GM18873 (cell line): ENCODE measurements around the gene OSBPL6.
A peak's percentile ranks its signal among the peaks of the same experiment; 100 is the strongest.
"Not testable (repeated sequence)": the region's sequence is repeated elsewhere in the genome, so short reads cannot be mapped to it uniquely, and the experiment has no call there.

Source experiments
- ATAC-seq: cut with Tn5 transposase; IDR thresholded peaks from one replicate; pipeline ENCODE4 v1.9.1; 2021; ENCODE audit warnings: mild to moderate bottlenecking, moderate library complexity, moderate number of reproducible peaks; ENCODE audit not compliant: unreplicated experiment, low FRiP score

Gene OSBPL6

DNA sequence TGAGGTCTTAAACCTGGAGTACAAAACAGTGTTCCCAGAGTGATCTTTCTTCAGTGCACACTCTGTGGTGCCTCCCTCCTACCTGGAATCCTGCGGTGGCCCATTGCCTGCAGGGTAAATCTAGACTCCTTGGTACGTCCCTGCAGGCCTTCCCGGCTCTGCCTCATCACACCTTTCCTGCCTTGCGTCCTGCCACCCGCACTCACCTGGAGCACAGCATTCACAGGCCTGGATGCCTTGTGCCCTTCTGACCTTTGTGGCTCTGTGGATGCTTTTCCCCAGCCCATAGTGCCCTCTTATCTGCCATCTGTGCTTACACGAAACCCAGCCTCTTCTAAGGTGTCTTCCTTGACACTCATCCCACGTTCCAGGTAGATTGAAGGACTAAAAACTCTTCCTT, 194.0 kb downstream of the OSBPL6 start:
- ATAC-seq: no peak

DNA sequence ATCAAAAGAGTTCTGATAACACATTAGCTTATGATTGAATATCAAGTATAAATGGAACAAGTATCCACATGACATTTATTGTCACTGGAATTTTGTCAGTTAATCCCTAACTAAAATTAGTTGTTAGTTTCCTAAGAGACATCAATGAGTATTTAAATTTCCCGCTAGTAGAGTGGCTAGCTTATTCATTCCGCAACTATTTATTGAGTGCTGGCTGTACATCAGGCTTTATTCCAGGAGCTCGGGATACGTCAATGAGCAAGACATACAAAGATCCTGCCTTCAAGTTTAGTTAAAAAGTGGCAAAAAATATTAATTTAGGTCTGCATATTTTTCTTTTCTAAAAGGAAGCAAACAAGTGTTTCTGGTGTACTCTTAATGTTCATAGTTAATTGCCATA, 197.4 kb downstream of the OSBPL6 start:
- no peak for ATAC-seq

- no peak for ATAC-seq
Observed at GRCh38 chr2:178392215-178392614, 197.9 kb downstream of the OSBPL6 start.

DNA sequence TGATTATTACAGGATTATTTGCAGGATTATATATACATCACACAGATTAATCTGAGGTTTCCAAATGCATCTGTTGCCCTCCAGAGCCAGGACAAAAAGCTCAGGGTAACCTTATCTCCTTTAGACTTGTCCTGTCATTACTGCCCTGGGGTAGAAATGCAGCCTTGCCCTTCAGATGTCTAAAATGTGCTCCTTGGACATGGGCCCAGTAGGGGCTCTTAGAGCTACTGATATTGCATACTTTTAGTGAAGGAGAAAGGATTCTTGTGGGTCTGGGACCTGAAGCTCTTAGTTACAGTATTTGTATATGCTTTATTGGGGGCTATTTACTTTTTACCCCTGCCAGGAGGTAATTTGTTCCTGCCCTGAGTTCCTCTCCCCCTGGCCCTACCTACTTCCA, 200.5 kb downstream of the OSBPL6 start:
- no peak for ATAC-seq

GRCh38 chr2:178395295-178395694, 201.0 kb downstream of the OSBPL6 start:
- ATAC-seq: no peak

- ATAC-seq: no peak
Observed at GRCh38 chr2:178395941-178396570, 201.7 kb downstream of the OSBPL6 start.

DNA sequence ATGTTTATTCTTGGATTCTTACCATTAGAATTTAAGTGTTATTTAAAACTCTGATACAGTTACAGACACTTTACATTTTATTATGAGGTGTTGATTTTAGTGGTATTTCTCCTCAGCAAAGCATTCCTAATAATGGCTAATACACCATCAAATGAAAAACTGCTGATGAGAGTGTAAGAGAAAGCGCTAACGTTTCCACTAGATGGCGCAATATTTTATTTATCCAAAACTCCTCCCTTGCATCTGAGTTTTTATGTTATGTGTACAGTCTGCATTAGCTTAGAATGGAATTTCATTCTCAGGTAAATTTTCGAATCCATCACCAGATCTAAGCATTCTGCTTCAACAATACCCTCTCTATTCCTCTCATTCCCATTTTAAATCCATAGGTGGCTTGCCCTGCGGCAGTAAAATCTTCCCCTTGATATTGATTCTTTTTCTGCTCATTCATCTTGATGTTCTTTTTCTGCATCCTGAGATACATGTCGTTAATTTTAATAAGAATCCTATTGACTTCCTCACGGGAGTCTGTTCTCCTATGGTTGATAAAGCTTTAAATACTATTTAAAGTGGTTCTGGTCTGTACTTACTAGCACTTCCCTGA, 202.8 kb downstream of the OSBPL6 start:
- ATAC-seq: peak; percentile 88

DNA sequence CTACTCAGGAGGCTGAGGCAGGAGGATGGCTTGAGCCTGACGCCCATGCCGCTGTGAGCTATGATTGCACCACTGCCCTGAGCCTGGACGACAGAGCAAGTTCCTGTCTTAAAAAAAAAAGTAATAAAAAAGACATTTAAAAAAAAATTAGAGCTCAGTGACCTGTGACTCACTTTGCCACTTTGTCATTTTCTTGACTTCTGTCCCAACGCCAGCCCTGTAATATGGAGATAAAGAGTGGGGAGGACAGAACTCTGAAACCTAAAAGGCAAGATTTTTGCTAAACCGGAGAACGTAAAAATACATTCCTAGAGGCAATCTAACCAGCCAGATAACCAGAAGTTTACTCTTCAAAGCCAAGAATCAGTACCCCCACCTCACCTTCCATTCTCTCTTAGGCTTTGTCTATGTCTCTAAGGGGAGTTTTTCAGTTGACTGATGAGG, 207.7 kb downstream of the OSBPL6 start:
- ATAC-seq: no peak

GRCh38 chr2:178403671-178404306, 209.5 kb downstream of the OSBPL6 start:
- peak; percentile 38 for ATAC-seq

DNA sequence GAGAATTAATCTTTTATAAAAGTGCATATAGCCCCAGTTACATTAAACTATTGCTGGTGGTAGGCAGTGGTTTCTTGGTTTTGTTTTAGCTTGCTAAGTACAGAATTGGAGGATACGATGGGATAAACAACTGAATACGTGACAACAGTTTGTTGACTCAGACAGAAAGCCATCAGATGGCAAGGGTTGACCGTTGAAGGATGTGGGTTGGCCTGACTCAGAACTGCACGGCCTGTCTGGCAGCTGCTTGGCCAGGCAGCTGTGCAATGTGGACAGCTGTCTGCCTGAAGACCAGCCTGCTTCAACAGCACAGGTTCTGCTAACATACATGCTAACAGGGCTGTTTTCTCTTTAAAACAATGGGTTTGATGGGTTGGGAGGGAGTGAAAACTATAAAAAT, 210.1 kb downstream of the OSBPL6 start:
- ATAC-seq: peak; percentile 99

DNA sequence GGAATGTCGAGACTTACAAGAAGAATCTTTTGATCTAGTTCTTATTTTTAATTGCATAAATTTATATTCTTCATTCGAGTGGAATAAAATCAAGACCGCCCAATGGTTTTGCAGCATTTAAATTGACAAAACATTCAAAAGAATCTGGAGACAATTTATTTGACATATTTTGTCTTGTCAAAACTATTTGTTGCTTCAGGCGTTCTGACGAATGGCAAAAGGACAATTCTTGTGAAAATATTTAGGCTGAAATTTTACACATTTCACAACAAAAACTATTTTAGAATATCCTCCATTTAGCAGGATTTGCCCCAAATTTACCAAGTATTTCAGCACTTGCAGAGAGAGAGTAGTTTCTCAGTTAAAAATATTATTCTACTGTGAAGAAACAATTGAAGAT, 214.9 kb downstream of the OSBPL6 start:
- no peak for ATAC-seq

- no peak for ATAC-seq
Observed at GRCh38 chr2:178412047-178412446, 217.7 kb downstream of the OSBPL6 start.

- not testable (repeated sequence) for ATAC-seq
Observed at GRCh38 chr2:178412453-178412852, 218.1 kb downstream of the OSBPL6 start.

DNA sequence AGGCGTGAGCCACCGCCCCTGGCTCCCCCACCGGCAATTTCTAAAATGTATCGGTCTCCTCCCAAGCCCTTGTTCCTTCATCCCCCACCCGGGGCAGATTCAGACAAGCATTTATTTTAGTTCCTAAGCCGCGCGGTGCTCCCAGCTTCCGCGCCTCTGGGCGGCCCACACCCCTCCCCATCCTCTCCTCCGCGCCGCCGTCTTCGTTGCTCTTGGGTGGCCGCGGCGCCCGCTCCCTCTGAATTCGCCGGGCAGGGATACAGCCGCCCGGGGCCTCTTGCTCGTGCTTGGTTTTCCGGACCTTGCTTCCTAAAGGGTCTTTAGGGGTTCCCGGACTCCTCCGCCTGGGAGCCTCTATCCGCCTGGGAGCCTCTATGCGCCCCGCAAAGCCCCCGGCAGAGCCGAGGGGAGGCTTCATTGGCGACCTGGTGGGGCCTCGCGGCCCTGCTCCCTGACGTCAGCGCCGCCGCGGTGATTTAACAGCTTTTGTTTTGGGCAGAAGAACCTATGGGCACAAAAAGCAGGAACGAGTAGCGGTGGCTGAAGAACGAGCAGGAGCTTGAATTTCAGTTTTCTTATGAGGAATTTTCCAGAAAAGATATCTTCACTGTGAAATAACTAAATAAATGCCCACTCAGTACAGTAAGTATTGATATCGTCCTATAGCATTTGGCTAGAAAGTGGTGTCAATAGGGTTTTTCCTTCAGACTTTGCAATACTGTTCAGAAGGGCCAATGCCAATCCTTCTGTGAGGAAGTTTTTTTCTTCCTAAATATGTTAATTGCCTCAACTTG, 219.4 kb downstream of the OSBPL6 start:
- peak; percentile 61 for ATAC-seq

DNA sequence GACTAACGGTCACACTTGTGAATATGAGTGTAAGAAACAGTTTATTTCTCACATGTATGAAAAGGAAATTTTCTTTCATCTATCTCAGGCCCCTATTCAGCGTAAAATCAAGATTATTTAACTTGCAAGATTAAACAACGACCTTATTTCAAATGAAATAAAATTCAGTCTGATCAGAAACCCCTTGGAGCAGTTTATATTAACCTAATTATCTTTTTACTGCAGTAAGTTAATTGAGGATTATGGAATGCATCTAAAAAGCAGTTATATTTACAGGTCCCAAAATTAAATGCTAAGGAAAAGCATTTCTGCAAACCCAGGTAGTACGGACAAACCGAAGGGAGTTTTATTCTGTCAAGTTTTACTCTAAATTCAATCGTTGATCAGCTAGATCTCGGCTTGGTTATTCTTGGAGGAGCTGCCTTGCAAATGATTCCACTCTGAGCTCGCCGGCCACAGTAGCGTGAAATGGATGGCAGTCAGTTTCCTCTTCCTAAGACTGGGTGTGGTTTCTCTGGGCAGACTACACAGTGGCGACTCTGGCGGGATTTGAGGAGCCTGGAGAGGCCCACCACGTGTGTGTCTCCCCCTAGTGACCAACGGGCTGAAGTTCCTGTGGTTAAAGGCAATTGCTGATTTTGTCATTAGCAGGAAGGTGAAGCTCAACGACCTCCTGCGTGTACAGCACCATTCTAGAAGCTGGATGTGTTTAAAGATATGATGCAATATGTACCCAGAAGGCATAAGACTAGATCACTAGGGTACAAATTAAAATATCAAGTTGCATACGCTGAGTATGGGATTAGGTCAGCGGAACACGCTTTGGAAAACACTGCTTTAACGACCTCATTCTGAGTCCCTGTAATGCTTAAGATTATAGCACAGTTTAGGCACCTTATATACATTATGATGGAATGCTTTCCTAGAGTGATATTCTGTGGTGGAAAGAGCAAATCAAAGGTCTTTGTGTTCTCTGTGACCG, 220.2 kb downstream of the OSBPL6 start:
- peak; percentile 78 for ATAC-seq

DNA sequence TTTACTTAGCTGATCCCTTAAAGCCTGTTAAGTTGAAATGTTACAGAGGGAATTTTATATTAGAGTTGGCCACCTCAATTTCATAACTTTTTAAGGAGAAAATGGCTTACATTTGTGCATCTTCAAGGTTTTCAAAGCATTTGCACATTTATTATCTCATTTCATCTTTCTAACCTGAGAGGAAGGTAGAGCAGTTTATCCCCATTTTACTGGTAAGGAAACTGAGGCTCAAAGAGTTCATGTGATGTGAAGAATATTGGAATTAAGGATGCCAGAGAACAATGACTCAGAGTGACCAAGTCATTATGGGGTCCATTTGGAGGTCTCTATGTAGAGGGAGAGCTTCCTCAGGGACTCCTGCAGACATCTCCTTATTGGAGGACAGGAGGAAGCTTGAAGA, 221.7 kb downstream of the OSBPL6 start:
- no peak for ATAC-seq

GRCh38 chr2:178417916-178418315, 223.6 kb downstream of the OSBPL6 start:
- no peak for ATAC-seq

- ATAC-seq: no peak
Observed at GRCh38 chr2:178418426-178418825, 224.1 kb downstream of the OSBPL6 start.

DNA sequence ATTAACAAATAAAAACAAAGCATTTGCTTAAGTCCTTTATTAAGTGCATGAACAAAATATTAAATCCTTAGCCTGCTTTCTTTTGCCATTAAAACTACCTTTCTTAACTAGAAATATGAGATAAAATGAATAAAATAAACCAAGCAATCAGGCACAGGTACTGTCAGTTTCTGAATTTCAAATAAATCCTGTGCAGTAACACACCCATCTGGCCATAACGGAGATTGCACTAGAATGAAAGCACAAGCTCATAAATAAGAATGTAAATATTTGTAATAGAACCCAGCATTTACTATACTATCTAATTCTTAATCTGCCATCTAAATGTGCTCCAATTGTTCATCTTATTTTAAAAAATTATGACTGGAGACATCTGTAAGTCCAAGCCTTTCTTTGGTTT, 224.8 kb downstream of the OSBPL6 start:
- no peak for ATAC-seq

DNA sequence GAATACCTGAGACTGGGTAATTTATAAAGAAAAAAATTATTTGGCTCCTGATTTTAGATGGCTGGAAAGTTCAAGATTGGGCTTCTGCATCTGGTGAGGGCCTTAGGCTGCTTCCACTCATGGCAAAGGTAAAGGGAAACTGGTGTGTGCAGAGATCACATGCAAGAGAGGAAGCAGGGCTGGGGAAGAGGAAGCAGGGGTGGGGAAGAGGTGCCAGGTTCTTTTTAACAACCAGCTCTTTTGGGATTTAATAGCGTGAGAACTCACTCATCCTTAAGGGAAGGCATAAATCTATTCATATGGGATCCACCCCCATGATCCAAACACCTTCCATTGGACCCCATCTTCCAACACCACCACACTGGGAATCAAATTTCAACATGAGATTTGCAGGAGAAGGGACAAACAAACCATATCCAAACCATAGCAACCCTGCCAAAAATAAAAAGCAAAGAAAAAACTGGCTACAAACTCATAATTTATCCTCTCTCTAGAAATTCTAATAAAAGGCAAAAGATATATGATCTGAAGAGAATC, 226.2 kb downstream of the OSBPL6 start:
- ATAC-seq: no peak
